ENCODE results near the gene ETV2. TPM values are rescaled to one million over a fixed set of nuclear protein-coding genes. Genes with fewer than 3 reads are reported as not detected.

Gene ETV2
- total RNA-seq, 1 donor from 2014 or later = 1.3 TPM

GRCh38 chr19:35637165-35637564 is 4.4 kb upstream of the ETV2 start:
- Mint-ChIP-seq H3K27me3 (ENCODE audit: unreplicated experiment) (no peaks in the 10 kb centered on the region), H3K36me3 (ENCODE audit: unreplicated experiment) (peaks cover 39% of the 10 kb centered on the region), H3K9me3 (ENCODE audit: unreplicated experiment) (no peaks in the 10 kb centered on the region), H3K27ac (ENCODE audit: unreplicated experiment) (no peak overlapping the region), H3K4me3 (ENCODE audit: unreplicated experiment) (no peak overlapping the region), H3K4me1 (ENCODE audit: unreplicated experiment) (peaks cover 3% of the 10 kb centered on the region)
- no peak for DNase-seq (ENCODE audit: extremely low spot score, unreplicated experiment)
- no peak for TF ChIP-seq CTCF (IDR thresholded peaks at IDR 0.05)

GRCh38 chr19:35639321-35639639 is 2.3 kb upstream of the ETV2 start:
- no peak overlapping the region for H3K4me3 Mint-ChIP-seq (ENCODE audit: unreplicated experiment)
- no peak overlapping the region for H3K27ac Mint-ChIP-seq (ENCODE audit: unreplicated experiment)
- no peaks in the 10 kb centered on the region for H3K9me3 Mint-ChIP-seq (ENCODE audit: unreplicated experiment)
- H3K27me3 Mint-ChIP-seq (ENCODE audit: unreplicated experiment) = no peaks in the 10 kb centered on the region
- TF ChIP-seq CTCF (IDR thresholded peaks at IDR 0.05) = no peak
- DNase-seq (ENCODE audit: extremely low spot score, unreplicated experiment) = no peak
- H3K4me1 Mint-ChIP-seq (ENCODE audit: unreplicated experiment) = peaks cover 4% of the 10 kb centered on the region
- H3K36me3 Mint-ChIP-seq (ENCODE audit: unreplicated experiment) = peaks cover 23% of the 10 kb centered on the region

- TF ChIP-seq CTCF (IDR thresholded peaks at IDR 0.05) = no peak
- H3K4me1 Mint-ChIP-seq (ENCODE audit: unreplicated experiment) = peaks cover 8% of the 10 kb centered on the region
- H3K4me3 Mint-ChIP-seq (ENCODE audit: unreplicated experiment) = no peak overlapping the region
- H3K36me3 Mint-ChIP-seq (ENCODE audit: unreplicated experiment) = peaks cover 23% of the 10 kb centered on the region
- no peaks in the 10 kb centered on the region for H3K9me3 Mint-ChIP-seq (ENCODE audit: unreplicated experiment)
- no peak overlapping the region for H3K27ac Mint-ChIP-seq (ENCODE audit: unreplicated experiment)
- no peak for DNase-seq (ENCODE audit: extremely low spot score, unreplicated experiment)
- no peaks in the 10 kb centered on the region for H3K27me3 Mint-ChIP-seq (ENCODE audit: unreplicated experiment)
These were observed 1.7 kb upstream of the ETV2 start for GRCh38 chr19:35639863-35640262.

- Mint-ChIP-seq H3K27ac (ENCODE audit: unreplicated experiment) (no peak overlapping the region), H3K4me1 (ENCODE audit: unreplicated experiment) (peaks cover 17% of the 10 kb centered on the region), H3K36me3 (ENCODE audit: unreplicated experiment) (peaks cover 5% of the 10 kb centered on the region), H3K27me3 (ENCODE audit: unreplicated experiment) (no peaks in the 10 kb centered on the region), H3K4me3 (ENCODE audit: unreplicated experiment) (peak overlapping the region; percentile 47), H3K9me3 (ENCODE audit: unreplicated experiment) (no peaks in the 10 kb centered on the region)
- no peak for TF ChIP-seq CTCF (IDR thresholded peaks at IDR 0.05)
- no peak for DNase-seq (ENCODE audit: extremely low spot score, unreplicated experiment)
These were observed 767 bp downstream of the ETV2 start for GRCh38 chr19:35642312-35642711.

GRCh38 chr19:35642798-35643254 is 1.3 kb downstream of the ETV2 start:
- no peak overlapping the region for H3K27ac Mint-ChIP-seq (ENCODE audit: unreplicated experiment)
- TF ChIP-seq CTCF (IDR thresholded peaks at IDR 0.05) = no peak
- H3K4me1 Mint-ChIP-seq (ENCODE audit: unreplicated experiment) = peaks cover 18% of the 10 kb centered on the region
- peaks cover 5% of the 10 kb centered on the region for H3K36me3 Mint-ChIP-seq (ENCODE audit: unreplicated experiment)
- DNase-seq (ENCODE audit: extremely low spot score, unreplicated experiment) = no peak
- H3K27me3 Mint-ChIP-seq (ENCODE audit: unreplicated experiment) = no peaks in the 10 kb centered on the region
- peak overlapping the region; percentile 78 for H3K4me3 Mint-ChIP-seq (ENCODE audit: unreplicated experiment)
- no peaks in the 10 kb centered on the region for H3K9me3 Mint-ChIP-seq (ENCODE audit: unreplicated experiment)

Measured in osteocyte (in vitro differentiated cells).